ENCODE results near the gene ATP1A1.

ATP1A1 gene

GRCh38 chr1:116329524-116330341, 43.3 kb upstream of the ATP1A1 start:
- no peak for DNase-seq (ENCODE audit: extremely low read depth, low read depth)
- no peak for TF ChIP-seq CTCF (IDR thresholded peaks at IDR 0.05; ENCODE audit: low read depth, low read length)

- no peak for TF ChIP-seq CTCF (IDR thresholded peaks at IDR 0.05; ENCODE audit: low read depth, low read length)
- DNase-seq (ENCODE audit: extremely low read depth, low read depth) = no peak
Measured at GRCh38 chr1:116330342-116330652, 42.7 kb upstream of the ATP1A1 start.

GRCh38 chr1:116330846-116331245, 42.2 kb upstream of the ATP1A1 start:
- DNase-seq (ENCODE audit: extremely low read depth, low read depth) = no peak
- TF ChIP-seq CTCF (IDR thresholded peaks at IDR 0.05; ENCODE audit: low read depth, low read length) = no peak

GRCh38 chr1:116331523-116331922, 41.5 kb upstream of the ATP1A1 start:
- TF ChIP-seq CTCF (IDR thresholded peaks at IDR 0.05; ENCODE audit: low read depth, low read length) = no peak
- no peak for DNase-seq (ENCODE audit: extremely low read depth, low read depth)

- TF ChIP-seq CTCF (IDR thresholded peaks at IDR 0.05; ENCODE audit: low read depth, low read length) = no peak
- DNase-seq (ENCODE audit: extremely low read depth, low read depth) = no peak
Measured at GRCh38 chr1:116332451-116332850, 40.6 kb upstream of the ATP1A1 start.

GRCh38 chr1:116333171-116334014, 39.7 kb upstream of the ATP1A1 start:
- TF ChIP-seq CTCF (IDR thresholded peaks at IDR 0.05; ENCODE audit: low read depth, low read length) = no peak
- DNase-seq (ENCODE audit: extremely low read depth, low read depth) = no peak

GRCh38 chr1:116334015-116334547, 39.0 kb upstream of the ATP1A1 start:
- no peak for DNase-seq (ENCODE audit: extremely low read depth, low read depth)
- no peak for TF ChIP-seq CTCF (IDR thresholded peaks at IDR 0.05; ENCODE audit: low read depth, low read length)

All from AG09319 (cell line).